HG03175 (cell line): Measurements from ENCODE around the gene EPB41L1.
"Not testable (repeated sequence)": the region's sequence is repeated elsewhere in the genome, so short reads cannot be mapped to it uniquely, and the experiment has no call there.

Experiments
- ATAC-seq: cut with Tn5 transposase; IDR thresholded peaks from one replicate; pipeline ENCODE4 v1.9.1; 2021; ENCODE audit warnings: mild to moderate bottlenecking, moderate library complexity; ENCODE audit not compliant: unreplicated experiment

The EPB41L1 gene

DNA sequence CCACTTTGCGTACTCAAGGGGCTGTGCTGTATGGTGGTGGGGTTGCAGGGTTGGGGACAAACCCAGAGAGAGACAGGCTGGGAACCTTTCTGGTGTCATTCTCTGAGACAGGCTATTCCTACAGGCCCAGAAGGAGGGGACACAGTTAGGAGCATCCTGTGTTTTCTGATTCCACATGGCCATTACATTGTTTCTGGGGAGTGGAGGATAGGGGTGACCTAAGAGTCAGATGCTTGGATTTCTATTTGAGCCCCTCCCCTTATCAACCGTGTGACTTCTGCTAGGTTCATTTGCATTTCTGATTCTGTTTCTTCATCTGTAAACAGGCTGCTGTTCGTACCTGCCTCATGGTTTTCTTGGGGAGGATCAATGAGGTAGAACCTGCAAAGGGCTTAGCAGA is 29.4 kb upstream of the EPB41L1 start:
- ATAC-seq = no peak

DNA sequence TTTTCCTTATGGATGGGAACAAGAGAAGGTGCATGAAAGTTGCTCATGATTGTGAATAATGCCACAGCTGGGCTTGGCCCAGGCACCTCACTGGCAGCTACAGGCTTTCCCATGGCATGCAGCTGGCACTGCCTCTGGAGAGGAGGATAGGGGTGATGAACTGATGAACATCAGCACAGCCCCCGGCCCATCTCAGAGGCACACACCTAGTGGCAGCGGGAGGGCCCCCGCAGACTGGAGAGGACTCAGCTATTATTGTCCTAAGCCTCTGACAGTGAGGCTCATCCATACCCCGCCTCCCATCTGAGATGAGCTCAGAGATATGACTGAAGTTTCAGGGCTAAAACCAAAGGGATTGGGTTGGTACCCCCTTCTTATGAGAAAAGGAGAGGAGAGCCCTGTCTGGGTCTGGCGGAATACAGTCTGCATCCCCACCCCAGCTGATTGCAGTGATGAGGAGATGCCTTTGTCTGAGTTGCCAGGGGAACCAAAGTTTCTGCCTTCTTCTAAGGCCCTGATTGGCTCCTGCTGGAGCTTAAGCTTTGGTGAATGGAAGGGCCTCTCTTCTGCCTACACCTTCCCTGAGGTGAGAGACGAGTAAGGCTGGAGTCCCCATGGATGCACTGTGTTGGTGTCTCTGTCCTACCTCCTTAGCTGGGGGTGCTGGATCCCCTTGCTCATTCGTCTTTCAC is 27.6 kb upstream of the EPB41L1 start:
- no peak for ATAC-seq

DNA sequence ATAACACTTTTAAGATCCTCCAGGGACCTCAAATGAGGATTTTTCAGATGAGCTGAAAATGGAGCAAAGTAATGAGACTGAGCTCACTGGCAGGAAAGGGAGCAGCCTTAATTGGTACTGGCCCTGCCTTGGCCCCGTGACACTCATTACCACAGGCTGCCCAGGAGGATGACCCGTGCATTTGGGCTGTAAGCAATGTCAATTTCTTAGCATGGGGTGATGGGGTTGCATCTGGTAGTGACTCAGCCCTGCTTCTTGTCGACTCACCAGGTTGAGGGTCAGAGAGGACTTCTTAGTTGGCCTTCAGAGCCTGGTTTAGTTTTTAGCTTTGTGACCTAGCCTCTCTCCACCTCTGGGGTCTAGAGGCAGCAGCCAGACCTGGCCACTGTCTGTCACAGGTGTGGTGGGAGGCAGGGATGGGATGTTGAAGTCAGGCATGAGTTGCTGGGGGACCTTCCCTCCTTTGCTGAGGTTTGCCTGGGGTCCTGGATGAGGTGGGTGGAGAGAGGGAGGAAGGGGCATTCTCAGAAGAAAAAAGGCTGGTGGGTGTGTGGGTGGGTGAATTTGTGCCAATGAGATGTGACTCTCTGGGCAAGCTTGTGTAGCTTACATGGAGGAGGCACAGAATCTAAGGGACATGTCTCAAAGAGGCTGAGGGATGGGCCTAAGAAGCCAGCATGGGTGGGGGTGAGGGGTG is 25.9 kb upstream of the EPB41L1 start:
- ATAC-seq = no peak

DNA sequence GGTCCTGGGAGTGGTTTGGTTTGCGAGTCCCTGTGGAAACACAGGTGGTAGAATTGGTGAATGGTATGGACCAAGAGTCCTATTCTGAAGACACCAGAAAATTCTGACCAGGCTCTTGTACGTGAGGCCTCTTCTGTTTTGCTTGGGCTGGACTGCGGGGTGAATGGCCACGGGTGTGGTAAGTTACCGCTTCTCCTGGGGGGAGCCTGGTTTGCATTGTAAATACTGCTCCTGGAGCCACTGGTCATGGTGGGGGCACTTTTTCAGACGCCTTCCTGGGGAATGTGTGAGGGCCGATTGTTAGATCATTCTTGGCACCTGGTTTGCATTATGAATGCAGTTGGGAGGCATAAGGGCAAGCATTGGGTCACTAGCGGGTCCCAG is 25.4 kb upstream of the EPB41L1 start:
- no peak for ATAC-seq

GRCh38 chr20:36130390-36130789 is 24.1 kb upstream of the EPB41L1 start:
- no peak for ATAC-seq

DNA sequence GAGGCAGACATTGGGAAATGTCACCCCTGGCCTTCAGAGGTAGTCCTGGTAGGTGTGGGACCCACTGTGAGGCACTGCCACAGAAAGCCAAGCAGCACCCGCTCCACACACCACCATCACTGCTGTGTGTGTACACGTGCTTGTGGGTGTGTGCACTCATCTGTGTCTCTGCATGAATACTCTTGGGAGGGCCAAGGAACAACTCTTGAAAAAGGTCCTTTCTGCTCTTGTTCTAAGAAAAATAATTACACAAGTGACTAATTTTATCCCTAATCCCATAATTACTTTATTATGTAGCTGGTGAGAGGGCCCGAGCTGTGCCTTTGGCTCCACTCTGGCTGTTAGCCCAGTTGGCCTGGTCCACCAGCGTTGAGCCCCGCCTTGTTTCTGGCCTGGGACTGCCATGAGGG is 21.7 kb upstream of the EPB41L1 start:
- ATAC-seq = no peak

- no peak for ATAC-seq
Observed at GRCh38 chr20:36133821-36134220, 20.7 kb upstream of the EPB41L1 start.

GRCh38 chr20:36135159-36135558 is 19.4 kb upstream of the EPB41L1 start:
- no peak for ATAC-seq

- no peak for ATAC-seq
Observed at GRCh38 chr20:36135821-36136220, 18.7 kb upstream of the EPB41L1 start.

GRCh38 chr20:36137313-36137712 is 17.2 kb upstream of the EPB41L1 start:
- ATAC-seq = not testable (repeated sequence)

DNA sequence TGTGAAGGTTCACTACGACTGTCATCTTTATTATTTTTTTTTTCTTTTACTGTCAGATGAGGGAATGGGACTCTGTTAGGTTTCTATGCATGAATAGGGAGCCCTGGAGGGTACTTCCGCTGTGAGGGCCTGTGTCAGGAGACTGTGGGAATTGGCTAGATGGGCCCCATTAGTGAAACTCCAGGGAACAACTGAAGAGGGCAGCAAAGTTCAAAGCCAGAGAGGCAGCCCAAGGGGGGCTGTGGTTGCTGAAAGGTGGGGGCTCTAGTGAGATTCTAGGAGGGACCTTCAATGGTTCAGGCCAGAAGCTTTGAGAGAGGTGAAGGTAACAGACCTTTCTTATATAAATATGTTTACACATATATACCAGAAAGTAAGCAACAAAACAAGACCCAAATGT is 13.2 kb upstream of the EPB41L1 start:
- ATAC-seq = no peak

- ATAC-seq = no peak
Observed at GRCh38 chr20:36144336-36144735, 10.2 kb upstream of the EPB41L1 start.

- no peak for ATAC-seq
Observed at GRCh38 chr20:36145877-36146707, 8.4 kb upstream of the EPB41L1 start.

GRCh38 chr20:36147690-36148089 is 6.8 kb upstream of the EPB41L1 start:
- no peak for ATAC-seq

- no peak for ATAC-seq
Observed at GRCh38 chr20:36148439-36148838, 6.1 kb upstream of the EPB41L1 start.

- ATAC-seq = no peak
Observed at GRCh38 chr20:36149012-36149411, 5.5 kb upstream of the EPB41L1 start.

- ATAC-seq = no peak
Observed at GRCh38 chr20:36149469-36149868, 5.1 kb upstream of the EPB41L1 start.

- no peak for ATAC-seq
Observed at GRCh38 chr20:36150489-36150846, 4.1 kb upstream of the EPB41L1 start.

DNA sequence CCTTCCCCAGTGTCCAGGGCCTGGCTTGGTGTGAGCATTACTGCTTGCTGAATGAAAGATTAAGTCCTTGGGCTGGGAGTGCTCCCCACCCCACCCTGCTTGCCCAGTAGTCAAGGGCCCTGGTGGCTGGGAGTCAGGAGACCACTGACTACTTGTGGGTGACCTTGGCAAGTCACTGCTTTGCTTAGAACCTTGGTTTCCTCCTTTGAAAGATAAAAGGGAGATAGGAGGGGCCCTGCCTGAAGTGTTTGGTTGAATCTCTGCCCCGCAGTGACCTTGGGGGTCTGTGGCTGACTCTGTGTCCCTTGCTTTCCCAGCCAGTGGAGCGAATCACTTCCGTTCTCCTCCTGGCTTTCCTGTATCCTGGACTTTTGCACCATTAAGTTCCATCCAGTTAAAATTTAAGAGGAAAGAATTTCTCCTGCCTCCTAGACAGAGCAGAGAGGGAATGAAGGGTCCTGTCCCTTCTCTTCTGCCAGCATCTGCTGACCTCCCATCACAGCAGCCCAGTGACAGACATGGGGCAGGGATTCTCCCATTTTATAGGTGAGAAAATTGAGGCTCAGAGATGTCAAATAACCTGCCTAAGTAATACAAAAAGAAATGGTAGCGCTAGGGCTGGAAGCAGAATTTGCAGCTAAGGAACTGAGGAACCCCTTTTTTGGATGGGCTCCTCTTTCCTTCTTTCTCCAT is 3.5 kb upstream of the EPB41L1 start:
- ATAC-seq = no peak

GRCh38 chr20:36152261-36152660 is 2.3 kb upstream of the EPB41L1 start:
- no peak for ATAC-seq

- no peak for ATAC-seq
Observed at GRCh38 chr20:36153204-36153603, 1.3 kb upstream of the EPB41L1 start.
